HFF-Myc (cell line): ENCODE results near the gene KRT39.
A peak's percentile ranks its signal among the peaks of the same experiment; 100 is the strongest.
"Not testable (repeated sequence)": the region's sequence is repeated elsewhere in the genome, so short reads cannot be mapped to it uniquely, and the experiment has no call there.

Source experiments
- DNase-seq: peaks from one replicate; pipeline ENCODE4 v3.0.0-alpha.2; 2011; ENCODE audit warnings: low read depth; ENCODE audit errors: extremely low read depth
- H3K4me3 ChIP-seq: replicated peaks from 2 replicates; pipeline ENCODE4 v1.5.1; 2011; ENCODE audit warnings: low read depth, mild to moderate bottlenecking, control low read depth, low read length
- TF ChIP-seq, protein P1 (sequence below): IDR thresholded peaks from 2 replicates; pipeline ENCODE4 v1.5.1; 2012; ENCODE audit warnings: mild to moderate bottlenecking, low read depth, low read length, control low read depth; ENCODE audit errors: missing control alignments

KRT39 gene

GRCh38 chr17:40922239-40922638 is 44.5 kb downstream of the KRT39 start:
- DNase-seq: peak; percentile 61
- no peak overlapping the region for H3K4me3 ChIP-seq
- TF ChIP-seq, protein P1, sequence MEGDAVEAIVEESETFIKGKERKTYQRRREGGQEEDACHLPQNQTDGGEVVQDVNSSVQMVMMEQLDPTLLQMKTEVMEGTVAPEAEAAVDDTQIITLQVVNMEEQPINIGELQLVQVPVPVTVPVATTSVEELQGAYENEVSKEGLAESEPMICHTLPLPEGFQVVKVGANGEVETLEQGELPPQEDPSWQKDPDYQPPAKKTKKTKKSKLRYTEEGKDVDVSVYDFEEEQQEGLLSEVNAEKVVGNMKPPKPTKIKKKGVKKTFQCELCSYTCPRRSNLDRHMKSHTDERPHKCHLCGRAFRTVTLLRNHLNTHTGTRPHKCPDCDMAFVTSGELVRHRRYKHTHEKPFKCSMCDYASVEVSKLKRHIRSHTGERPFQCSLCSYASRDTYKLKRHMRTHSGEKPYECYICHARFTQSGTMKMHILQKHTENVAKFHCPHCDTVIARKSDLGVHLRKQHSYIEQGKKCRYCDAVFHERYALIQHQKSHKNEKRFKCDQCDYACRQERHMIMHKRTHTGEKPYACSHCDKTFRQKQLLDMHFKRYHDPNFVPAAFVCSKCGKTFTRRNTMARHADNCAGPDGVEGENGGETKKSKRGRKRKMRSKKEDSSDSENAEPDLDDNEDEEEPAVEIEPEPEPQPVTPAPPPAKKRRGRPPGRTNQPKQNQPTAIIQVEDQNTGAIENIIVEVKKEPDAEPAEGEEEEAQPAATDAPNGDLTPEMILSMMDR: no peak

DNA sequence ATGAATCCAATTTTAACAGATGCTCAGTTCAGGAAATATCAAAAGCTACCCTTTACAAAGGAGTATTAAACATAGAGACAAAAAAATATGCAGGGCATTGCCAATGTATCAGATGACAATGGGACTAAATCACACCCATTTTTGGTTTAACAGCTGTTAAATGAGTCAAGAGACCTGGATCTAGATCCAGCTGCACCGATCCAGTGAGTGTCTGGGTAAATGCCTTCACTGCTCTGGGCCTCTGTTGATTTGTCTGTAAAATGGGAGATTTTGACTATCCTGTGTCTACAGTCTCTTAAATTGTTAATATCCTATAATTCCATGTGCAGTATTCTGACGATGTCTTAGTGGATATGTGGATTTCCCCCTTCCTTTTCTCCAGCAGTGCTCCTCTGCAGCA is 45.7 kb downstream of the KRT39 start:
- H3K4me3 ChIP-seq: no peak overlapping the region
- no peak for DNase-seq
- TF ChIP-seq, protein P1: no peak

- H3K4me3 ChIP-seq, DNase-seq: not testable (repeated sequence)
These were observed 49.6 kb downstream of the KRT39 start for GRCh38 chr17:40917116-40917515.

DNA sequence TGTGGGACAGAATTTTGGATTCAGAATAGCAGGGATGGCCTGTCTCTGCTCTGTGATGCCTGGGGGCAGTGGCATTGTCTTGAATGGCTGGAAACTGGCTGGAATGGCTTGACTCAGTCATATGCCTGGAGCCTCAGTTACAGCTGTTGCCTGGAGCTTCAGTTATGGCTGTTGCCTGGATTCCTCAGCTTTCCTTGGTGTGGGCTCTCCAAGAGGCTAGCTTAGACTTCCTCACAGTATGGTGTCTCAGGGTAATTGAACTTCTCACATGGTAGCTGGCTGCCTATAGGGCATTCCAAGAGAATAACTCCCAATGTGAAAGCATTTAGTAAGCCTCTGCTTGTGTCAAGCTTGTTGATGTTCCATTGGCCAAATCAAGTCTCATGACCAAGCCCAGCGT is 50.4 kb downstream of the KRT39 start:
- H3K4me3 ChIP-seq: no peak overlapping the region
- DNase-seq: no peak
- TF ChIP-seq, protein P1: no peak

GRCh38 chr17:40915721-40916256 is 51.0 kb downstream of the KRT39 start:
- TF ChIP-seq, protein P1: no peak
- no peak overlapping the region for H3K4me3 ChIP-seq
- no peak for DNase-seq

DNA sequence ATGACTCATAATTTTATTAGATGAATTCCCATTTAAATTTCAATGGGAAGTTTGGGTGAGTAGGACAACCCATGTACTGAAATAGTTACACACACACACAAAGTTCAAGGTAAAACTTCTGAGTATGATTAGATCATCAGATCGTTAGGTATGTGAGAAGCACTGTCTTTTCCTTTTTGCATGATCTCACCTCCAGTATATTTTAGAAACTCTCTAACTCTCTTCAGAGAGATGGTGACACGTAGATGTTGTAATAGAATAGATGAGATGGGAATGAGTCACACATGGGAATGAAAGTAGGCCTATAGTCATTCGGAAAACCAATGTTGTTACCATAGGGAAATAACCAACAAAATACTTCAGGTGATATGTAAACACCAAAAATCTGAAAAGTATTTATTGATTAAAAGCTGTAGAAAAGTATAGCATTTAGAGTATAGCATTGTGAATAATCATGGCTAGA is 51.5 kb downstream of the KRT39 start:
- DNase-seq: peak; percentile 65

DNA sequence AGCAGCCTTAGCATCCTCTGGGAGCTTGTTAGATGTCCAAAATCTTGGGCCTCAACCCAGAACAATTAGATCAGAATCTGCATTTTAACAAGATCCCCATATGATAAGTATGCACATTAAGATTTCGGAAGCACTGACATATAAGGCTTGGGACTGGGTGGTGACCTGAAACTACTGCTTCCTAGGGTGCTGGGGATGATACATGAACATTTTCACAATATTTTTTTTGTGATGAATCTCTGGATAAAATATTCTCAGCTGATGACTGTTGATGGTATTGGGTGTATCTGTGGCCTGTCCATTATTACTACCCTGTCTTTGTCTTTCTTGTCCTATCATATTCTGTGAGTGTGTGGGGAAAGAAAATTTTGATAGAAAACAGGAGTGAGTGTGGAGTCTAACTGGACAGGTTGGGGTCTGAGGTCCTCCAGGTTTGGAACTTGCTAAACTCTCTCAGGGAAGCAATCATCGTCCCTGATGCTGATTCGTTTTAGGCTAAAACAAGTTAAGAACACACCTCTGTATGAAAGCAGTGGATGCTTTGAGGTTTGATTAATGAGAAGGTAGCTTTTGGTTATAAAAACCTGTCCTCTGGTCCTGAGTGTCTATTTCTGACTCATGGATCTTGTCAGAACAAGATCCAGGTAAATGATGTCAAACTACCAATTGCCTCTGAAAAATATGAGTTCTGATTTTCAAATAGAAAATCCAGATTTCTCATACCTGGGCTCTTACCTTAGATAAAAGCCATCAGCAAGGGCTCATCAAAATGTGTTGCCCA is 52.5 kb downstream of the KRT39 start:
- no peak overlapping the region for H3K4me3 ChIP-seq
- TF ChIP-seq, protein P1: no peak
- DNase-seq: no peak

More for the DNA sequence above, 51.5 kb downstream of the KRT39 start:
- no peak overlapping the region for H3K4me3 ChIP-seq
- TF ChIP-seq, protein P1: no peak
